ENCODE results near the gene EZR.
A peak's percentile ranks its signal among the peaks of the same experiment; 100 is the strongest.

Gene EZR

GRCh38 chr6:158819213-158819976 is at the start of gene EZR:
Gene EZR (minus strand): TSS chr6:158819368. CDS start chr6:158818093, 1,275 bp downstream.
- peak; percentile 93 for DNase-seq

- DNase-seq: peak; percentile 55
Observed at GRCh38 chr6:158868122-158868480, 48.9 kb upstream of the EZR start.

- DNase-seq: peak; percentile 33
Observed at GRCh38 chr6:158867381-158868121, 48.4 kb upstream of the EZR start.

- no peak for DNase-seq
Observed at GRCh38 chr6:158865769-158866168, 46.6 kb upstream of the EZR start.

DNA sequence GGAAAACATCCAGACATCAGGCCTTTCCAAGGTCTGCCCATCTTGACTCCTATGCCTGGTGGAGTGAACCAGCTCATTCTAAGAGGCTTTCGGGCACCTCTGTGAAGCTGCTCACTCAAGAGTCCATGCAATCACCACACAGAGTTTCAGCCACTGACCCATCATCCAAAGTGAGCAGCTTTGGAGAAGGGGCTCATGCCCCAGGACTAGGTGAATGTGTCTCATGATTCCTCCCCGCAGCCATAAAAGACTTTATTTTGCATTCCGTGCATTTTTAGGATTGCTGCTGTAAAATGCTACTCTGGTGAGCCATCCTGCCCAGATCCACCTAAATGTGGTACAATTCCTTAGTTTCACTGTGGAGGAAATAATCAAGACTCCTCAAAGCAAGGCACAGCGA is 44.5 kb upstream of the EZR start:
- DNase-seq: no peak

DNA sequence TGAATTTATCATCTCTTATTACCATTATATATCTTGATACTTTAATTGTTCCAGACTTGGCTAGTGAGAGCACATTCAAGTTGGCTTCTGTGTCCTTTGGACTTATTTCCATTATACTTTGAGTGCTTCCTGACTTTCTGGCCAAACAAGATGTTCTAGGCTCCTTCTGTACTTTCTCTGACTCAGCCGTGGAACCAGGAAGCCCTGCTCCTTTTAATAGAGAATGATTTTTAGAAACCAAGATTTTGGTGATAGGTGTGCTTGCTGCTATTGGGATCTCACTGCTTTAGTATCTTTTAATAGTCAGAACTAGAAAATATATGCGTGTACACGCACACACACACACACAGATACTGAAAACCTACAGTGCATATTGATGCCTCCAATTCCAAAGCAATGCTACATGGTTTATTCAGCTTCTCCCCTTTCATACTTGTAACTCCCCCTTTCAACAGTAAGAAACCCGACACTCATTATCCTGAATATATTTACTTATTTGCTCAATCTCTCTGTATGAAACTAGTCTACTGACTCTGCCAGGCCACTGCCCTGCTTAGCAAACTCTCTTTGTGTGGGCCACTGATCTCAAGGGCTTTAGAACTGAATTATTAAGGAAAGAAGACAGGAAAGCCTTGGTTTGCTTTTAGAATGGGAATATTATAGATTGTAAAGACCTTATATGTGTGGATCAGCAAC is 42.7 kb upstream of the EZR start:
- DNase-seq: no peak

GRCh38 chr6:158860279-158860865 is 41.2 kb upstream of the EZR start:
- DNase-seq: no peak

- DNase-seq: no peak
Observed at GRCh38 chr6:158856261-158856660, 37.1 kb upstream of the EZR start.

- peak; percentile 80 for DNase-seq
Observed at GRCh38 chr6:158854214-158855101, 35.3 kb upstream of the EZR start.

DNA sequence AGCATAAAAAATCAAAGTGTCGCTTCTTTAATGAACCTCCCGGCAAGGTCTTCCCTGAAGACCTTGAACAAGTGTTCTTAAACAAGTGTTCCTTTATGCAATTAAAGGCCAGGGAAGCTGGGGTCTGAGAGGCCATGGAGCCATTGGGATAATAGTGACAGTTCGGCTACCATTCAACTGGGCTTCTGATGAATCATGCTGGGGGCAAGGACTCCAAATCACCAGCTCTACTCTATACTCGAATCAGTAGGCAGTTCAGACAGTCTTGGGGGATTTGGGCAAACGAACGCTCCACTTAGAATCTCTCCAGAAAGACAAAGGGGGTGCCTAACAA is 34.7 kb upstream of the EZR start:
- DNase-seq: peak; percentile 39

DNA sequence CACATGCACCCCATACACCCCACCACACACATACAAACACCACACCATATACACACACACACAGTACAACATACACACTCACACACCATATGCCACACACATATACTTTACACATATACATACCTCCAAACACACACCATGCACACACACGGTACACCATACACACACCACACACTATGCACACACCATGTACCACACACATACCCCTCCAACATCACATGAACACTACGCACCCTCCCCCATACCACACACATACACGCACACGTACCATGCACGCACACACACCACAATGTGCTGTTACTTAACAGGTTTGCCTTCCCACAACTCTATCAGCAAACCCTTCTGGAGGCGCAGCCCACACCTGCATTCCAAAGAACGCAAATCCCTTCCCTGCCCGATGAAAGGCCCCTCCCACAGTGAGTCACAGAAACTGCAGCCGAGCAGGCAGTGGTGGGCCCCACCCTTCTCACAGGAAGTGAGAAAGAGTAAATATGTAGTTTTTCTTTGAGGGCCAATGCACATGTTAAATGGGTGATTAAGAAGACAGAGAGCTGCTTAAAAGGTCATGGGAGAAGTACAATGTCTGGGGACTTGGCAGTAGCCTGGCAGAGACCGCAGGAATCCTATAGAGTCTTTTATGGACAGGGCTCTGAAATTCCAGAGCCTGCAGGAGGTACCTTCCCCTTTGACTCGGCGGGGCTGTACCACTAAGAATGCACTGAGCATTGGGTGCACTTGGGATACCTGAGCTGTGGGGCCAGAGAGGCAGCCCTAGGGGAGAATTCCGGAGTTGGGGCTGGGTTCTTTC is 34.1 kb upstream of the EZR start:
- DNase-seq: peak; percentile 95

GRCh38 chr6:158852312-158853071 is 33.3 kb upstream of the EZR start:
- DNase-seq: no peak

GRCh38 chr6:158850807-158851115 is 31.6 kb upstream of the EZR start:
- no peak for DNase-seq

GRCh38 chr6:158849899-158850806 is 31.0 kb upstream of the EZR start:
- DNase-seq: peak; percentile 94

- DNase-seq: peak; percentile 39
Observed at GRCh38 chr6:158848490-158848895, 29.3 kb upstream of the EZR start.

DNA sequence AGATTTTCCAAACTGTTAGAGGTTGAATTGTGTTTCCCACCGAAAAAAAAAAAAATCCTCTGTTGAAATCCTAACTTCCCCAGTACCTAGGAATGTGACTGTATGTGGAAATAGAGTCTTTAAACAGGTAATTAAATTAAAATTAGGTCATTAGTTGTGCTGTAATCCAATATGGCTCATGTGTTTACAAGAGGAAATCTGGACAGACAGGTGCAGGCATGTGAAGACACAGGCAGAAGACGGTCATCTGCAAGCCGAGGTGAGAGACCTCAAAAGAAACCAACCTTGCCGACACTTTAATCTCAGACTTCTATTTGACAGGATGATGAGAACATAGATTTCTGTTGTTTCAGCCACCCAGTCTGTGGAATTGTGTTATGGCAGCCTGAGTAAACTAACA is 28.6 kb upstream of the EZR start:
- no peak for DNase-seq

DNA sequence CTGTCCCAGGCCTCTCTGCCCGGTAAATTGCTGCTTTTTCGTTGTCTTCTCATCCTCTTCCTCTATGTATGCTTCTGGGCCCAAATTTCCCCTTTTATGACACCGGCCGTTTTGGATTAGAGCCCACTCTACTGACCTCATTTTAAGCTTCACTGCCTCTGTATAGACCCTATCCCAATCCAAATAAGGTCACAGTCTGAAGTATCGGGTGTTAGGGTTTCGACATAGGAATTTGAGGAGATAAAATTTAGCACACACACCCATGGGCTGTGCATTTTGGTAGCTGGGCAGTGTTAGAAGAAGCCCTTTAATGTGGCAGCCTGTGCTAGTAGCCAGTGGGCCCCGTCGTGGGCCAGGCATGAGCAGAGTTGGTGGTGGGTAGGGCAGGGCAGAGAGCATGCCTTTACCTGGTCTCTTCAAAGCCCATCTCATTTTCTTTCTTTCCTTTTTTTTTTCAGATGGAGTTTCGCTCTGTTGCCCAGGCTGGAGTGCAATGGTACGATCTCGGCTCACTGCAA is 27.9 kb upstream of the EZR start:
- DNase-seq: no peak

DNA sequence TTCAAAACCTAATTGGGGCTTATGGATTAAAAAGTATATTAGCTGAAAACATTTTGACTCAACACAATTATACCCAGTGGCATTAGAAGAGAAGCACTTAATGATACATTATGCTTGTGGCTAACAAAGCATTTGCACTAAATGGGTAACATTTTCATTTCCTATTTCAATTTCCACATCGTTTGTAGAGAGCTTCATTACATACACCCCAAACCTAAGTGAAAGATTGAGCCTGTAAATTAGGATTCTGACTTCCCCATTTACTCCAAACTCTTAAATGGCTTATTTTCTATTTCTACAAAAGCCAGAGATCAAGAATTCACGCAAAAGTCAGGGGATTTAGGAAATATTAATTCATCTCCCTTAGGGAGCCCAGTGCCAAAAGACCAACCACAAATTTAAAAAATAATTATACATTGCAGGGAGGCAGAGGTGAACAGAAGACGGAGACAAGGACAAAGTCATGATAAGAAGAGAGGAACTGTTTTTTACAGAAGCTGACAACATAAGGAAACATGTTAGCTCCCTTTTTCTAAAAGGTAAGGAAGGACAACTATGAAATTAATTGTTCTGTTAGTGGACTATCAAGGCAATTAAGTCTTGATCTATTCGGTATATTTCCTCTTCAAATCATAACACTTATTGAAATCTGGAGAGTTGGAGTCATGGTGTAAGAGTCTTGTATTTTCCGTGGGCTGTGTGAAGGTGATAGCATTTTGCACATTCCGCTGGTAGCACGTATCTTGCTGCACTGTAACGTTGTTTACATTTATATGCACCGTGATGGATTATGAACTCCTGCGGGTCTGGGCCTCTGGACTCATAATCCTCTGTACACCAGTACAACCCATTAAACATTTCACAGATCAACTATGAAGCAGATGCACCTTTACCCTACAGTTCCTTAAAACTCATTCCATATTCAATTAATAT is 24.8 kb upstream of the EZR start:
- DNase-seq: no peak

GRCh38 chr6:158841358-158841757 is 22.2 kb upstream of the EZR start:
- no peak for DNase-seq

Data from CD4-positive, alpha-beta T cell treated with Interleukin-17A for 1 hour (primary cell).